NCI-H748 (cell line): ENCODE measurements around the gene TENT5C.

Experiments
- DNase-seq: peaks from one replicate; lab custom pipeline; 2025; ENCODE audit not compliant: unreplicated experiment; lab: John Stamatoyannopoulos, UW

The TENT5C gene

GRCh38 chr1:117590273-117590925 is 15.4 kb upstream of the TENT5C start:
- peak; percentile 64 for DNase-seq

- no peak for DNase-seq
These were observed 14.6 kb upstream of the TENT5C start for GRCh38 chr1:117591252-117591651.

GRCh38 chr1:117592155-117592554 is 13.7 kb upstream of the TENT5C start:
- DNase-seq = no peak

- DNase-seq = no peak
These were observed 11.4 kb upstream of the TENT5C start for GRCh38 chr1:117594261-117594990.

GRCh38 chr1:117596023-117596720 is 9.7 kb upstream of the TENT5C start:
- DNase-seq = no peak

GRCh38 chr1:117598489-117598888 is 7.4 kb upstream of the TENT5C start:
- no peak for DNase-seq

- peak; percentile 55 for DNase-seq
These were observed 6.3 kb upstream of the TENT5C start for GRCh38 chr1:117599286-117600221.

GRCh38 chr1:117600325-117600943 is 5.4 kb upstream of the TENT5C start:
- DNase-seq = no peak

- DNase-seq = no peak
These were observed 4.9 kb upstream of the TENT5C start for GRCh38 chr1:117600966-117601365.

GRCh38 chr1:117602862-117603261 is 3.0 kb upstream of the TENT5C start:
- no peak for DNase-seq

GRCh38 chr1:117605164-117605773 is 579 bp upstream of the TENT5C start:
- DNase-seq = peak; percentile 72

- peak; percentile 44 for DNase-seq
These were observed 992 bp downstream of the TENT5C start for GRCh38 chr1:117606649-117607430.

- no peak for DNase-seq
These were observed 1.6 kb downstream of the TENT5C start for GRCh38 chr1:117607471-117607870.

- no peak for DNase-seq
These were observed 2.3 kb downstream of the TENT5C start for GRCh38 chr1:117608115-117608615.

GRCh38 chr1:117608758-117609157 is 2.9 kb downstream of the TENT5C start:
- DNase-seq = no peak

GRCh38 chr1:117609471-117609911 is 3.6 kb downstream of the TENT5C start:
- DNase-seq = no peak

GRCh38 chr1:117610036-117610435 is 4.2 kb downstream of the TENT5C start:
- DNase-seq = no peak

GRCh38 chr1:117611121-117611601 is 5.3 kb downstream of the TENT5C start:
- DNase-seq = no peak
